ENCODE results near the gene MOSPD3. TPM values are rescaled to one million over a fixed set of nuclear protein-coding genes. Genes with fewer than 3 reads are reported as not detected.

The MOSPD3 gene
- total and polyA plus RNA-seq, 2 donors (not counting 3 experiments of a cell fraction or from before 2014, with no cell fraction given), result 24.4 to 40.7 TPM

- intact Hi-C loops (cut with micrococcal nuclease) (no loop called here), dilution Hi-C loops (cut with MboI; ENCODE audit: extremely low pct_ligation_motif_present, low sequenced_read_pairs) (no loop called here)
- no peaks in the 10 kb centered on the region for H4K20me1 ChIP-seq (replicated peaks; ENCODE audit: control insufficient read depth, extremely low read depth, insufficient read depth, low read length)
- DNase-seq (ENCODE audit: low read depth, low spot score) (no peak), FAIRE-seq (no peak)
- no TSS peak for BruUV-seq (replicated peaks)
- peaks cover 9% of the 10 kb centered on the region for H3K4me1 ChIP-seq (ENCODE audit: control insufficient read depth, extremely low read depth, insufficient read depth, low read length)
- H3K36me3 ChIP-seq (ENCODE audit: control insufficient read depth in 2 of 2, extremely low read depth in 1 of 2, insufficient read depth in 2 of 2, low read length in 2 of 2), result no peaks in the 10 kb centered on the region
- TF ChIP-seq POLR2A (IDR thresholded peaks at IDR 0.05; ENCODE audit: low read depth, low read length) (no peak), MAX (IDR thresholded peaks at IDR 0.05; ENCODE audit: insufficient read depth, insufficient read length) (no peak), JUN (IDR thresholded peaks at IDR 0.05; ENCODE audit: borderline replicate concordance, insufficient read depth, insufficient read length, low read depth) (no peak), CTCF (IDR thresholded peaks at IDR 0.05; ENCODE audit: extremely low read depth in 1 of 2, insufficient read depth in 1 of 2, low read depth in 1 of 2, low read length in 2 of 2) (no peak), MYC (IDR thresholded peaks at IDR 0.05; ENCODE audit: low read depth, low read length) (no peak), POLR2AphosphoS5 (IDR thresholded peaks at IDR 0.05; ENCODE audit: insufficient read depth, low read depth, low read length) (no peak), FOS (IDR thresholded peaks at IDR 0.05; ENCODE audit: borderline replicate concordance, insufficient read depth, low read length) (no peak), GATA2 (IDR thresholded peaks at IDR 0.05; ENCODE audit: insufficient read depth, insufficient read length, low read depth, low read length) (no peak), EZH2 (IDR thresholded peaks at IDR 0.05; ENCODE audit: borderline replicate concordance, low read depth, low read length, severe bottlenecking) (no peak)
- H3K4me3 ChIP-seq (replicated peaks in 1 of 3; ENCODE audit: insufficient read depth in 1 of 3, low read depth in 1 of 3, low read length in 3 of 3), result no peak overlapping the region
- H3K9ac ChIP-seq (replicated peaks; ENCODE audit: extremely low read depth, insufficient read depth, low read length), result no peak overlapping the region
- H3K9me1 ChIP-seq (replicated peaks; ENCODE audit: control insufficient read depth, extremely low read depth, insufficient read depth, low read length), result no peaks in the 10 kb centered on the region
- H3K9me3 ChIP-seq (replicated peaks; ENCODE audit: control insufficient read depth, insufficient read depth, low read length), result no peaks in the 10 kb centered on the region
- H3K4me2 ChIP-seq (ENCODE audit: insufficient read depth, low read length), result no peak overlapping the region
- H2AFZ ChIP-seq (ENCODE audit: low read depth, low read length), result no peak overlapping the region
- POLR2A ChIA-PET, result no interaction called here
- H3K79me2 ChIP-seq (ENCODE audit: control insufficient read depth, insufficient read depth, low read length), result no peaks in the 10 kb centered on the region
- CTCF ChIA-PET, result interaction anchor here (1.0 to 3.6 kb wide), 3 partner anchors 15 to 55 kb away, joined by 4 to 21 read pairs (median 9); no protein-coding TSS in a partner anchor
- H3K27ac ChIP-seq (ENCODE audit: insufficient read depth, low read depth, low read length), result no peak overlapping the region
- H3K27me3 ChIP-seq (ENCODE audit: control insufficient read depth in 2 of 2, insufficient read depth in 2 of 2, low read length in 2 of 2), result no peaks in the 10 kb centered on the region
Observed at GRCh38 chr7:100614308-100614861, 2.0 kb downstream of the MOSPD3 start.

All from endothelial cell of umbilical vein (primary cell).